DMS153 treated with DMSO at 0.1 percent for 48 hours (cell line): ENCODE results near the gene ZBTB4.
"Not testable (repeated sequence)": the region's sequence is repeated elsewhere in the genome, so short reads cannot be mapped to it uniquely, and the experiment has no call there.

Experiments
- DNase-seq: peaks from one replicate; lab custom pipeline; 2025; ENCODE audit not compliant: unreplicated experiment; lab: John Stamatoyannopoulos, UW

The ZBTB4 gene

GRCh38 chr17:7496470-7497183 lies 17.2 kb upstream of the ZBTB4 start:
- no peak for DNase-seq

DNA sequence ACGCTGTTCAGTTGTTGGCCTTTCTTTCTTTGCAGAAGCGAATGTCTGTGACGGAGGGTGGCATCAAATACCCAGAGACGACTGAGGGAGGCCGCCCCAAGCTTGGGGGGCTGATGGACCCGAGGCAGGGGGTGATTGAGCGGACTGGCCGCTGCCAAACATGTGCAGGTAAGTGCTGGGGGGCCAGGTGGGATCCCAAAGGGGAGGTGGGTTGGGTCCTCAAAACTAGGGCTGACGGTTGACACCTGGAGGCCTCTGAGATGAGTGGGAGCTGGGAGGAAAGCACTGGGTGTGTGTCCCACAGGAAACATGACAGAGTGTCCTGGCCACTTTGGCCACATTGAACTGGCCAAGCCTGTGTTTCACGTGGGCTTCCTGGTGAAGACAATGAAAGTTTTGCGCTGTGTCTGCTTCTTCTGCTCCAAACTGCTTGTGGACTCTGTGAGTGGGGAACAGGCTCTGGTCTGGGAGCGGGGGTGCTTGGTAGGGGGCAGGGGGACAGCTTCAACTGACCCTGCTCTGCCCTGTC lies 16.5 kb upstream of the ZBTB4 start:
- no peak for DNase-seq

DNA sequence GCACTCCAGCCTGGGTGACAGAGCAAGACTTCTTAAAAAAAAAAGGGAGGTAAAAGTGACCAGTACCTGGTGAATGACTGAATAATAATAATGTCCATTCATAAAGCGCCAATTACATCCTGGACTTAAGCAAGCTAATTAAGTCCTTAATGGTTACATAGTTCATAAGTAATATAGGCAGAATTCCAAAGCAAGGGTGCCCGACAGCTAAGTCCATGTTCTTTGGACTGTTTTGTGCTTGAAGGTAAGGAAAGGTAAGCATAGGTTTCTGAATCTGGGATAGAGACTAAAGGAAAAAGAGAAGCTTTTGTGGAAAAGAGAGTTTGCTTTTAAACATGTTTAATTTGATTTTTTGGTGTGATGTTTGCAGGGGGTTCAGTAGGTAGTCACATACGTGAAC lies 14.5 kb upstream of the ZBTB4 start:
- no peak for DNase-seq

DNA sequence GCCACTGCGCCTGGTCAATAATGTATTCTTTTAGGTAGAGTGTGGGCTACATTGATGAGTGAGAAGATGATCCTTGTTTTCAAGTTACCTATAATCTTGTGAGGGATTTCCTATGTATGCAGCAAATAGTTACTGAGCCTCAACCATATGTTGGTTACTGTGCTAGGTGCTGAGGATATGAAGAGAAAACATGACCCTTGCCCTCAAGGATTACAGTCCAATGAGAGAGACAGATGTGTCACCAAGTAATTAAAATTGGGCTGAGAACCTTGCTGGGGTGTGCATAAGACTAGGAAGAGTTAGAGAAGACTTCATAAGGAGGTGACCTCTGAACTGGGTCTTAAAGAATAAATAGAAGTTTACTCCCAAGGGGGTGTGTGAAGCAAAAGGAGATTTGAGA lies 12.2 kb upstream of the ZBTB4 start:
- DNase-seq: no peak

DNA sequence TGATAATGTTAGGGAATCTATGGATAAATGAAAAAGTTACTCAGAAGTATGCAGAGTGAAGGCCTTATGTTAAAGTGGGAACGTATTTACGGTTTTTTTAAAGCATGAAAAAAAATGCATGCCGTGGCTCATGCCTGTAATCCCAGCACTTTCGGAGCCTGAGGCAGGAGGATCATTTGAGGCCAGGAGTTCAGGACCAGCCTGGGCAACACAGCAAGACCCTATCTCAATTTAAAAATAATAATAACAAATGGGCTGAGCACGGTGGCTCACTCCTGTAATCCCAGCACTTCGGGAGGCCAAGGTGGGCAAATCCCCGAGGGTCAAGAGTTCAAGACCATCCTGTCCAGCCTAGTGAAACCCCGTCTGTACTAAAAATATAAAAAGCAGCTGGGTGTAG lies 10.7 kb upstream of the ZBTB4 start:
- no peak for DNase-seq

DNA sequence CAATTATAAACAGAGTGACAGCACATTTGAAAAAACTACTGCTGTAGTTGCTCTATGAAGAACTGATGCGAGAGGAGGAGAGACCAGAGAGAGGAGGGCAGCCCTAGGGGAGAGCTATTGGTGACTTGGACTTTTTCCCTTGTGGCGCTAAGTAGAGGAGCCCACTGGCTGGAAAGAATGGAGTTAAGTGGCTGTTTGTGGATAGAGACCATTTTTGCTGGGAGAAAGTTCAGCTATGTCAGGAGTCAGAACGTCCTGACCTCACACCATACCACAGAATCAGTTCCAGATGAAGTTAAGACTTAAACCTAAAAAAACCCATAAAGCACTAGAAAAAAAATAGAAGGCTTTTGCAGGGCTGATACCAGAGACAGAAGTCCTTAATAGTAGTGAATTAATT lies 6.8 kb upstream of the ZBTB4 start:
- DNase-seq: no peak

DNA sequence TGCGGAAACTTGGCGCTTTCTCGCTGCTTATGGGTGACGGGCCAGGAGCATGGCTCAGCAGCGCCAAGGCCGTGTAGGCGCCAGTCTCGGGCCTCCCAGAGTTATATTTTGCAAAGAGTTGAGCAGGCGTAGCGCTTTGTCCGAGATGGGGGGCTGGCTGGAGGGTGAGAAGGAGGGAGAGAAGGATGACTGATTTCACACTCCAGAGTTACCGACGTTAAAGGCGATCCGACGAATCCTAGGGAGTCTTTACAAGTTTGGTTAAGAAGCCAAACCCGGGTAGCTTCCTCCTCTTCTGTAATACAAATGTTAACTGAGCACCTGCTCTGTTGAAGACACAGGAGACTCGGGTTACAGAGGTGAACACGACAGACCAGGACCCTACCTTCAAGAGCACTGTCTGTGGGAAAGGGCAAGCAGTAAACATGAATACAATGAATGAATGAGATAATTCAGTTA lies 5.5 kb upstream of the ZBTB4 start:
- DNase-seq: no peak

DNA sequence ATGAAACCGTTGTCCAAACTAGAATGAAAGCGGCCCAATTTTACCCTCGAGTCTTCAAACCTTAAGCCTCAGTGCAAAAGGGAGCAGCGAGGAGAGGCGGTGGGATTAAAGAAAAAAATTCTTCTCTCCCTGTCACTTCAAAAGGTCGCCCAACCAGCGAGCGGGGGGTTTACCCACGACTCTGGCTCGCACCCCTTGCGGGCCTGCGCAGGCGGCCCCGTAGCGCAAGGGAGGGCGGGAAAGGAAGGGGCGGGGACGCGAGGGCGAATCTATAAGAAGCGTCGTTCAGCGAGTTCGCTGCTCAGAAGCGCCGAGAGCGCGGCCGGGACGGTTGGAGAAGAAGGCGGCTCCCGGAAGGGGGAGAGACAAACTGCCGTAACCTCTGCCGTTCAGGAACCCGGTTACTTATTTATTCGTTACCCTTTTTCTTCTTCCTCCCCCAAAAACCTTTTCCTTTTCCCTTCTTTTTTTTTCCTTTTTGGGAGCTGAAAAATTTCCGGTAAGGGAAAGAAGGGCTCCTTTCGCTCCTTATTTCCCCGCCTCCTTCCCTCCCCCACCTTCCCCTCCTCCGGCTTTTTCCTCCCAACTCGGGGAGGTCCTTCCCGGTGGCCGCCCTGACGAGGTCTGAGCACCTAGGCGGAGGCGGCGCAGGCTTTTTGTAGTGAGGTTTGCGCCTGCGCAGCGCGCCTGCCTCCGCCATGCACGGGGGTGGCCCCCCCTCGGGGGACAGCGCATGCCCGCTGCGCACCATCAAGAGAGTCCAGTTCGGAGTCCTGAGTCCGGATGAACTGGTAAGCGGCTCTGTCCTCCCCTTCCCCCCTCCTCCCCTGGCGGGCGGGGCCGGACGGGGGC lies 4.9 kb upstream of the ZBTB4 start, which contains the start of gene POLR2A:
TSS of gene POLR2A (plus strand) at position 300 of the 852 bp plus-strand sequence.
- peak; percentile 48 for DNase-seq

- peak; percentile 45 for DNase-seq
Observed at GRCh38 chr17:7483255-7484066, 4.0 kb upstream of the ZBTB4 start.

DNA sequence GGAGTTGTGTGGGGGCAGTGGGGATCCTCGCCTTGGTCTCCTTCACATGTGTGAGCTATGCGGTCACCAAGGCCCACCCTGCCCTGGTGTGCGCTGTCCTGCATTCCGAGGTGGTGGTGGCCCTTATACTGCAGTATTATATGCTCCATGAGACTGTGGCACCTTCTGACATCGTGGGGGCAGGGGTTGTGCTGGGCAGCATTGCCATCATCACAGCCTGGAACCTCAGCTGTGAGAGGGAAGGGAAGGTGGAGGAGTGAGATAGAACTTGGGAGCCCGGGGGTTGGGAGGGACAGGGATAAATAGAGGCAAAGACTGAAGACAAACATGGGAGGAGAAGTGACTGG lies 3.3 kb upstream of the ZBTB4 start:
- not testable (repeated sequence) for DNase-seq

DNA sequence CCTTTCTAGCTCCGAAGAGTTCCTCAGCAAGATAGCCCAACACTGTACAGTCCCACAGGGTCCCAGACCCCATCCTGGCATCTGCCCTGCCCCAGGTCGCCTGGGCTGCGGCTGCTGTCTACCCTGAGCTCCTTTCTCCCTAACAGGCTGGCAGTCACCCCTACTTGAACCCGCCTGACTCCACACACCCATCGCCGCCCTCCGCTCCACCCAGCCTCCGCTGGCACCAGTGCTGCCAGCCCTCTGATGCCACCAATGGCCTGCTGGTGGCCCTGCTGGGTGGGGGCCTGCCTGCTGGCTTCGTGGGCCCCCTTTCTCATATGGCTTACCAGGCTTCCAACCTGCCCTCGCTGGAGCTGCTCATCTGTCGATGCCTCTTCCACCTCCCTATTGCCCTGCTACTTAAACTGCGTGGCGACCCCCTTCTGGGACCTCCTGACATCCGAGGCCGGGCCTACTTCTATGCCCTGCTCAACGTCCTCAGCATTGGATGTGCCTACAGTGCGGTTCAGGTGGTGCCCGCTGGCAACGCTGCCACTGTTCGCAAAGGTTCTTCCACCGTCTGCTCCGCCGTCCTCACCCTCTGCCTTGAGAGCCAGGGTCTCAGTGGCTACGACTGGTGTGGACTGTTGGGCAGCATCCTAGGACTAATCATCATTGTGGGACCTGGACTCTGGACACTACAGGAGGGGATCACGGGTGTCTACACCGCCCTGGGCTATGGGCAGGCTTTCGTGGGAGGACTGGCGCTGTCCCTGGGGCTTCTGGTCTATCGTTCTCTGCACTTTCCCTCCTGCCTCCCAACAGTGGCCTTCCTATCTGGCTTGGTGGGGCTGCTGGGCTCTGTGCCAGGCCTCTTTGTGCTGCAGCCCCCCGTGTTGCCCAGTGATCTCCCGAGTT lies 2.7 kb upstream of the ZBTB4 start:
- DNase-seq: not testable (repeated sequence)

DNA sequence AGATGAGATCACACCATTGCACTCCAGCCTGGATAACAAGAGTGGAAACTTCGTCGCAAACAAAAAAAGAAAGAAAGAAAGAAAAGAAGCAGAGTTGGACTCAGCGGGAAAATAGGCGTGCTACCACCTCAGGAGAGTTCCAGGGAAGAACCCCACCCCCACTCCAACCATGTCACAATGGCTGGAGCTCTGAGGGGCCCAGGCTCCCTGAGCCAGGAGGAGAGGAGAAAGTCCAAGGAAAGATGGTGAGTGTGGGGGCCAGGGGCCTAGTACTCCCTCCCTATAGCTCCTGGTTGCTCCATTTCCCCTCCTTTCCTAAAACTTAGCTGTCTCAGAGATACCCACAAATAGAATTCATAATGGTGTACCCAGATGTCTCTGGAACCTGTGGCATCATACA lies 1.8 kb upstream of the ZBTB4 start, which contains the start of gene SLC35G6:
TSS of gene SLC35G6 (plus strand) at position 172 of the 400 bp plus-strand sequence. CDS start at position 243, 71 bp downstream.
- not testable (repeated sequence) for DNase-seq

DNA sequence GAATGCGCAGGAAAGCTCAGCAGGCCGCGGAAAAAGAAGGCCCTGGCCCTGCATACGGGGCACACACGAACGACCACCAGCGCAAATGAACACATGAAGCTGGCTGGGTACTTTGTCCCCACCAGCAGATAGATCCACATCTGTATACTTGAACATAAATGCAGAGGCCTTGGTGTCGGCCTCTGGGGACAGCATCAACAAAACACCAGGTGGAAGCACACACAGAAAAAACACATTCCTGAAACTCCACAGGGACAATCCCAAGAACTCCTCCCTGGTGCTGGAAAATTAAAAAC lies 606 bp upstream of the ZBTB4 start:
- no peak for DNase-seq

DNA sequence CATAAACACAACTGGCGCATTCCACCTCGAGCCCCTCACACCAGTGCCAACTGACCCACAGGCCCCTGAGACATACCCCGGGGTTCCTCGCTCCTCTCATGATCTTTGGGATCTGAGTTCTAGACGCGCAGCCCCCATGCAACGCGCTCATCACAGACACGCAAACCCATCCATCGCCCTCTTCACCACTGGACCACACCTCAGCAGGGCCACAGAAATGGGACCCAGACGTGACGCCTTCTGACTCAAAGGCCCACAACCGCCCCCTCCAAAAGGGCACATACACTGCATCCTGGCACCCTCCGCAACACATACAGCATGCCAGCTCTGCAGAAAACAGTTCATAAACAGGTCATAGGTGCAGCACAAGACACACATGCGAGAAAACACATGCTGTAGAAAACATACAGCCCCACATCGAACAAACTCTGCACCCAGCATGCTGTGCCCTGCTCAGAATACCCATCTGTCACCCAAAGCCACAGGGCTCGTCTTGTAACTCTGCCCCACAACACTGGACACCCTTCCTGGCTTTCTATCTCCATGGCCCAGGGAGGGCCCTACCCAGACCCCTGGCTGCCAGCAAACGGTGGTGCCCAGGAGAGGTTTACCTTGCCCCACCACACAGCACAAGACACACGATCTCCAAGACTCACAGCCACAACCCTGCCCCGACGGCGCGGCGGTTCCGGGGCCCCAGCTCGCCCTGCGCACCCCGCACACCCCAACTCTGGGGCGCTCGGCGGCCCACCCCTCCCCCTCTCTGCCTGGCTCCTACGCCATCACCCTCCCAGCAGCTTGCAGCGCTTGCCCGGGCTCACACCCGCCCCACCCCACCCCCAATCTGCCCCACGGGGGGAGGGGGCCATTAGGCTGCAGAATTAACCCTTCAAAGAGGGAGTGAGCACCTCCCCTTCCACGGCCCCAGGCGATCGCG lies 887 bp downstream of the ZBTB4 start:
- no peak for DNase-seq

DNA sequence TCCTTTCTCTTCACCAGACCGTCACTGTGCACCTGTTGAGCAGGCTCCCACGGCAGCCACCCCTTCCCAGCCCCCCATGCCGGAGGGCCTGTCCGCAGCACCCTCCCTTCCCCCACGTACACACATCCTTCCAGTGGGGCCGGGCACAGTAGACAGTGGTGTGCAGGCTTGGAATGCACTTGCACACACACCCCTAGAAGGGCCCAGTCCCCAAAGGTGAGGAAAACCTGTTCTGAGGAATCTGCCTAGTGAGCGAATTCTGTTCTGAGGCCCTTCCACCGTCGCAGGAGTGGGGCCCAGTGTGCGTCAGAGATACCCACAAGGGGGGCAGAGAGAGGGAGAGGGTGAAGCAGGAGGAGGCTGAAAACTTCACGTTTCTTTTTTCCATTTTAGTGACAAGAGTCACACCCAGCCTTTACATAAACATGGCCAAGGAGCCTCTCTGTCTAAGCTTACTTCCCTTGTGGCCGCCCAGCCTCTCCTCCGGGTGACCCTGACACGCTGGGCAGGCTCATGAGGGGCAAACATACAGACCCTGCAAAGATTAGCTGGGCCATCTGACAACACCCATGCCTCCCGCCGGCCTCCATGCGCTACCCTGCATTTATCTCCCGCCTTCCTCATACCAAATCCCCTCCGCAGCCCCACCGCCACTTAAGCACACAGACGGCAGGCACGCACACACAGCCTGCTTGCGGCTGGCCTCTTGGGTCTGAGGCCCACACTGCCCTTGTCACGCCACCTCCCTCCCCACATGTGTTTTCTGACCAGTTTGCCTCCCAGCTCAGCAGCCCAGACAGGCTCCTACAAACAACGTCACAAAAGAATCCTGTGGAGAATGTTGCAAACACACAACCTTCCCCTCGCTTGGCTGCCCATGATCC lies 1.8 kb downstream of the ZBTB4 start:
- DNase-seq: no peak

DNA sequence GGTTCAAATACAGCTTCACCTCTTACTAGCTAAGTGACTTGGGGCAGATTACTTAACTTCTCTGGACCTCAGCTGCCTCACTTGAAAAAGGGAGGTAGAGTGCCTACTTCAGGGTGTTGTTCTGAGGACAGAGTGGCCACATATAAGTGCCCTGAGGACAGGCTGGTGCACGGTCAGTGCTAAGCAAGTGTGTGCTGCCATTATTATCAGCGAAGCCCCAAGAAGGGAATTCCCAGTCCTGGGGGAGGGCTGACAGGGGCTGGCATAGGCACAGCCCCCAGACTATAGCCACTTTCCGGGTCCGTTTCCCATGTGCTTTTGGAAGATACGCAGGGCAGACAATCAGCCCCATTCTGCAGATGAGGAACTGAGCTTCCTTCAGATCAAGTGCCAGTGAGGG lies 2.5 kb downstream of the ZBTB4 start:
- no peak for DNase-seq

DNA sequence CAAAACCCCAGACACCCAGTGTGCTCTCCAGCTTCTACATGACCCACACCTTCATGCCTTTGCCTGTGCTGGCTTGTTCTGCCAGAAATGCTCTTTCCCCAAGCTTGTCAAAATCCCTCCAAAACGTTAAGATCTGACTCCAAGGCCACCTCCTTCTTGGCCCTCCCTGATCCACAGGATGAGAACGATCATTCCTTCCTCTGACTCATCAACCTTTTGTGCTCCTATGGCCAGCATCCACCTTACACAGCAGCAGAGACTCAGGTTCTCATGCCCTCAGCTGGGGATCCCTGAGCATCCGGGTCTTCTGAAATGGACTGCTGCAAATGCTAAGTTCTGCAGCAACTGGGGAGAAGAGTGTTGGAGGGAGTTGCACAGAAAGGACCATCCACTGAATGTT lies 2.9 kb downstream of the ZBTB4 start:
- no peak for DNase-seq

DNA sequence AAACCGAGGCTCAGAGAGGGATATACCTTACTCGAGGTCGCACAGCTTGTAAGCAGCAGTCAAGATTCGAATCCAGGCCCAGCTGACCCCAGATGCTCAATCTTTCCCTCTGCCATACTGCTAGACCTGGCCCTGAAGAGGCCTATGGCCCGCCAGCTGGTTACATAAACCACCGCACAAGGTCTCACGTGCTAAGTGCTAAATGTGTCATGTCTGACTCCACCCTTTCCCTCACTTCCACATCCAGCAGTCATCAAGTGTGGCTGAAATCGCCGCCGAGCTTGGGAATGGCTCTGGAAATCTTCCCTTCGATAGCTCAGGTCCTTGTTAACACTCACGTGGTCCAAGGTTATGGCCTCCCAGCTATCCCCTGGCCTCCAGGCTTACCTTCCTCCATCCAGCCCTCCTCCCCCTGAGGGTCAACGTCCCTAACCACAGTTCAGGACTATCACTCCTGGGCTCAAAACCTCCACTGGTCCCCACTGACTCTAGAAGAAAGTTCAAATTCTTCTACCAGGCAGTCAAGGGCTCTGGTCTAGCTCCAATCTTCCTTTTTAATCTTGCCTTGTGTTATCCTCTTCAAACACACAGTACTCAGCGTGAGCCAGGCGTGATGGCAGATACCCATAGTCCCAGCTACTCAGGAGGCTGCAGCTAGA lies 3.5 kb downstream of the ZBTB4 start:
- DNase-seq: no peak
